Fibroblast of lung (primary cell): ENCODE measurements around the gene SMG6.

Experiments
- CTCF ChIP-seq, 2 donors: IDR thresholded peaks in 1 of 2; conservative IDR thresholded peaks in 1 of 2; 1 replicate in 1 of 2; 2 replicates in 1 of 2; pipeline ENCODE4 v1.5.1; 2011 to 2012; ENCODE audit warnings: low read length in 2 of 2, control low read depth in 1 of 2, inconsistent platforms in 1 of 2, low read depth in 1 of 2, mild to moderate bottlenecking in 1 of 2
- EZH2 ChIP-seq: IDR thresholded peaks from 2 replicates; pipeline ENCODE4 v1.5.1; 2012; ENCODE audit warnings: low read length, control low read depth, mild to moderate bottlenecking; ENCODE audit errors: missing control alignments

DNA sequence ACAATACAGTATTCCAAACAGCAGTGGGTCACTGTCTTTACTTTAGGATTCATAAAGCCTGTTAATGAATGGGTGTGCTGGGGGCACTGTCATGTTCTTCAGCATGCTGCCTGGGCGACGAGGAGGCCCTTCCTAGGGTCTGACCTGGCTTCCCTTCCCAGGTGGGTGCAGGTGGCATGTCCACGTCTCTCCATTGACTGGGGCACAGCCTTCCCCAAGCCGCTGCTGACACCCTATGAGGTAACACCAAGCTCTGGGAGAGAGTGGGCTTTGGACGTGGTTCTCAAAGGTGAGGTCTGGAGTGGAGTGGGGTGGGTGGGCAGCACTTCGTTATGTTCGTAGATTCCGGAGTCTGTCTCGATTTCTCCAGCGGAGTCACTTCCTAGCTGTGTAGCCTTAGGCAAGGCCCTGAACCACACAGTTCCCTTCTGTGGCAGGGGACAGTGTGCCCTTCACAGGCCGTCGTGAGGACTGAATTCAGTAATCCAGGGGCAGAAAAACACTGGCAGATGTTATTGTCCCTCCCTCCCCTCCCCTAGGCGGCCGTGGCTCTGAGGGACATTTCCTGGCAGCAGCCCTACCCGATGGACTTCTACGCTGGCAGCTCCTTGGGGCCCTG is 262.5 kb downstream of the SMG6 start:
- no peak for TF ChIP-seq CTCF (conservative IDR thresholded peaks at IDR 0.05 in 1 of 2, IDR thresholded peaks at IDR 0.05 in 1 of 2; ENCODE audit: low read depth in 1 of 2, low read length in 2 of 2)
- no peak for TF ChIP-seq EZH2
